ENCODE data around the gene CREB3L2. TPM values are rescaled to one million over a fixed set of nuclear protein-coding genes. Genes with fewer than 3 reads are reported as not detected.

CREB3L2 gene
- total and polyA plus RNA-seq, 2 donors (not counting 1 experiment from before 2014, with no cell fraction given) = 13.8 to 25.1 TPM

DNA sequence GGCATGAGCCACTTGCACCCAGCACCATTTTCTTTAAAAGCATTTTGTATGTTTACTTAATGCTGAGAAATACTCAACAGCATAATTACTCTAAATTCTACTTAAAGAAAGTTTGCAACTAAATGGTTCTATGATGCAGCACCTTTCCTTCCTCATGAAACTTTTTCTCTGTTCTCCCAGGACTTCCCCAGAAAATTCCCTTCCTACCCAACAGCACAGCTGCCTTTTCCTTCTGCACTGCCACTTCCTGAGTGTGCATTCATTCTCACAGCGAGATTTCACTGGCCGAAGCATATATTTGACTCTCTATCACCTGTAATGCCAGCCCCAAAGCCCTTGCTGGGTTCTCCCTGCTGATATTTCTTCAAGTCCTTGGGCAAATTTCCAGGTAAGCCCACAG, 113.6 kb downstream of the CREB3L2 start:
- H3K36me3 ChIP-seq (replicated peaks in 1 of 2; ENCODE audit: control extremely low read depth in 1 of 2, control insufficient read depth in 1 of 2, extremely low read depth in 1 of 2, insufficient read depth in 2 of 2, low read length in 1 of 2) = peaks cover 8 to 41% of the 10 kb centered on the region in 2 experiments
- 81% methylated on average over 2 of the region's 2 CpGs for WGBS (ENCODE audit: insufficient coverage)
- POLR2A ChIA-PET = no interaction called here

DNA sequence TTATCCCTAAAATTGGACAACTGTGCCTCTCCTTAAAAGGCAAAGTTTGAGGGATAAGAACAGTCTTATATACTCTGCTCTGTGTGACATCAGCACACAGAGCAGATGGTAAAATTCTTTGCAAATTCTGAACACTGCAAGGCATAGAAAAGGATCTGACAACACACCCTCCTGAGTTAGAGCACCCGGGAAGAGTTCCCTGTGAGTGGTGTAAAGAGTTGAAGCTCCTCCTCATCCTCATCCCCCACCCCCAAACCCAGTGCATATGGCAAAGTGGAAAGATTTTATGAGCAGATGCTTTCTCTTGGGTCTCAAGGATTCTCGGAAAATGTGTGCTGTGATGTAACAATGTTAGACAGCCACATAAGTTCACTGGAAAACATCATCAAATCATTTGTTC, 115.1 kb downstream of the CREB3L2 start:
- Histone ChIP-seq H3K4me2 (replicated peaks; ENCODE audit: low read depth, low read length, poor library complexity, severe bottlenecking) (no peak overlapping the region), H2AFZ (ENCODE audit: insufficient read depth, low read depth, low read length, poor library complexity, severe bottlenecking) (no peak overlapping the region), H3K4me3 (ENCODE audit: control extremely low read depth in 1 of 5, extremely low read depth in 1 of 5, insufficient read depth in 1 of 5, low read depth in 2 of 5, low read length in 4 of 5) (no peak overlapping the region), H3K9ac (ENCODE audit: low read length) (no peak overlapping the region), H3K9me3 (ENCODE audit: control extremely low read depth in 1 of 3, control insufficient read depth in 2 of 3, insufficient read depth in 1 of 3, low read length in 2 of 3) (peaks cover 0 to 7% (median 0%) of the 10 kb centered on the region in 3 donors), H4K20me1 (ENCODE audit: control insufficient read depth, insufficient read depth, low read length, poor library complexity, severe bottlenecking) (peaks cover 5% of the 10 kb centered on the region), H3K79me2 (ENCODE audit: control insufficient read depth, insufficient read depth, low read length) (no peaks in the 10 kb centered on the region), H3K27ac (ENCODE audit: low read length in 2 of 2) (no peak overlapping the region), H3K4me1 (ENCODE audit: control insufficient read depth in 2 of 2, insufficient read depth in 2 of 2, low read length in 2 of 2) (no peaks in the 10 kb centered on the region), H3K36me3 (replicated peaks in 1 of 2; ENCODE audit: control extremely low read depth in 1 of 2, control insufficient read depth in 1 of 2, extremely low read depth in 1 of 2, insufficient read depth in 2 of 2, low read length in 1 of 2) (peaks cover 2 to 49% of the 10 kb centered on the region in 2 experiments), H3K27me3 (replicated peaks in 1 of 4; ENCODE audit: control extremely low read depth in 1 of 4, control insufficient read depth in 3 of 4, insufficient read depth in 4 of 4, low read length in 3 of 4) (no peaks in the 10 kb centered on the region)
- H3K4me1 Mint-ChIP-seq = no peaks in the 10 kb centered on the region
- TF ChIP-seq, protein P1, sequence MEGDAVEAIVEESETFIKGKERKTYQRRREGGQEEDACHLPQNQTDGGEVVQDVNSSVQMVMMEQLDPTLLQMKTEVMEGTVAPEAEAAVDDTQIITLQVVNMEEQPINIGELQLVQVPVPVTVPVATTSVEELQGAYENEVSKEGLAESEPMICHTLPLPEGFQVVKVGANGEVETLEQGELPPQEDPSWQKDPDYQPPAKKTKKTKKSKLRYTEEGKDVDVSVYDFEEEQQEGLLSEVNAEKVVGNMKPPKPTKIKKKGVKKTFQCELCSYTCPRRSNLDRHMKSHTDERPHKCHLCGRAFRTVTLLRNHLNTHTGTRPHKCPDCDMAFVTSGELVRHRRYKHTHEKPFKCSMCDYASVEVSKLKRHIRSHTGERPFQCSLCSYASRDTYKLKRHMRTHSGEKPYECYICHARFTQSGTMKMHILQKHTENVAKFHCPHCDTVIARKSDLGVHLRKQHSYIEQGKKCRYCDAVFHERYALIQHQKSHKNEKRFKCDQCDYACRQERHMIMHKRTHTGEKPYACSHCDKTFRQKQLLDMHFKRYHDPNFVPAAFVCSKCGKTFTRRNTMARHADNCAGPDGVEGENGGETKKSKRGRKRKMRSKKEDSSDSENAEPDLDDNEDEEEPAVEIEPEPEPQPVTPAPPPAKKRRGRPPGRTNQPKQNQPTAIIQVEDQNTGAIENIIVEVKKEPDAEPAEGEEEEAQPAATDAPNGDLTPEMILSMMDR (IDR thresholded peaks at IDR 0.05) = no peak
- no peak for TF ChIP-seq EZH2 (IDR thresholded peaks at IDR 0.05; ENCODE audit: borderline replicate concordance, insufficient read depth, low read depth, low read length, poor library complexity, severe bottlenecking)
- ChIA-PET CTCF (no interaction called here), POLR2A (no interaction called here)
- H3K27me3 Mint-ChIP-seq = no peaks in the 10 kb centered on the region
- intact Hi-C loops (cut with micrococcal nuclease) = no loop called here
- no peak overlapping the region for H3K27ac Mint-ChIP-seq
- DNase-seq = no peak
- no peak for ATAC-seq (ENCODE audit: low read depth)
- no peak overlapping the region for H3K4me3 Mint-ChIP-seq
- H3K9me3 Mint-ChIP-seq (ENCODE audit: insufficient read depth) = no peaks in the 10 kb centered on the region
- WGBS (ENCODE audit: insufficient coverage) = no CpG with 5 or more reads among the region's 2 CpGs

More for the DNA sequence above, 113.6 kb downstream of the CREB3L2 start:
- intact Hi-C loops (cut with micrococcal nuclease) = no loop called here
- H2AFZ ChIP-seq (ENCODE audit: insufficient read depth, low read depth, low read length, poor library complexity, severe bottlenecking) = no peak overlapping the region
- Mint-ChIP-seq H3K4me1 (no peaks in the 10 kb centered on the region), H3K27ac (no peak overlapping the region), H3K27me3 (no peaks in the 10 kb centered on the region), H3K4me3 (no peak overlapping the region), H3K9me3 (ENCODE audit: insufficient read depth) (no peaks in the 10 kb centered on the region)
- H4K20me1 ChIP-seq (ENCODE audit: control insufficient read depth, insufficient read depth, low read length, poor library complexity, severe bottlenecking) = peaks cover 5% of the 10 kb centered on the region
- DNase-seq (no peak), ATAC-seq (ENCODE audit: low read depth) (no peak)
- H3K79me2 ChIP-seq (ENCODE audit: control insufficient read depth, insufficient read depth, low read length) = no peaks in the 10 kb centered on the region
- TF ChIP-seq, protein P1 (IDR thresholded peaks at IDR 0.05) = no peak
- no peak for TF ChIP-seq EZH2 (IDR thresholded peaks at IDR 0.05; ENCODE audit: borderline replicate concordance, insufficient read depth, low read depth, low read length, poor library complexity, severe bottlenecking)
- H3K4me1 ChIP-seq (ENCODE audit: control insufficient read depth in 2 of 2, insufficient read depth in 2 of 2, low read length in 2 of 2) = no peaks in the 10 kb centered on the region
- no peak overlapping the region for H3K9ac ChIP-seq (ENCODE audit: low read length)
- no peaks in the 10 kb centered on the region for H3K27me3 ChIP-seq (replicated peaks in 1 of 4; ENCODE audit: control extremely low read depth in 1 of 4, control insufficient read depth in 3 of 4, insufficient read depth in 4 of 4, low read length in 3 of 4)
- no peak overlapping the region for H3K27ac ChIP-seq (ENCODE audit: low read length in 2 of 2)
- CTCF ChIA-PET = interaction anchor here (1.5 kb wide), 1 partner anchor 12 kb away, joined by 6 read pairs; no protein-coding TSS in a partner anchor
- H3K4me3 ChIP-seq (ENCODE audit: control extremely low read depth in 1 of 5, extremely low read depth in 1 of 5, insufficient read depth in 1 of 5, low read depth in 2 of 5, low read length in 4 of 5) = no peak overlapping the region
- H3K9me3 ChIP-seq (ENCODE audit: control extremely low read depth in 1 of 3, control insufficient read depth in 2 of 3, insufficient read depth in 1 of 3, low read length in 2 of 3) = no peaks in the 10 kb centered on the region
- H3K4me2 ChIP-seq (replicated peaks; ENCODE audit: low read depth, low read length, poor library complexity, severe bottlenecking) = no peak overlapping the region

All from B cell (primary cell).